ENCODE data around the gene SLC12A6.

DNA sequence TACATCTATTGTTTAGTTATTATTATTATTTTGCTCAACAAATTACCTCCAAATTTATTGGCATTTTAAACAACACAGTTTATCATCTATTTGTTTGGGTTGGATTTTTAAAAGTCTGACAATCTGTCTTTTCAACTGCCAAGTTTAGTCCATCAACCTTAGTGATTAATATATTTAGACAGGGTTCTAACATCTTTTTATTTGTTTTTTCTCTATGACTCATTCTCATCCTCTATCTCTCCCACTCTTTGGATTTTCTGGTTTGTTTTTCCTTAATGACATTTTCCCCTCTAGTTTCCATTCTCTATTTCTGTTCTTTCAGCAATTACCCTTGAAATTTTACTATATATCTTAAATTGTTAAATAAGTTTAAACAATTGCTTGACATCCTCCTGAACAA lies 70.8 kb downstream of the SLC12A6 start:
- TF ChIP-seq, protein P1, sequence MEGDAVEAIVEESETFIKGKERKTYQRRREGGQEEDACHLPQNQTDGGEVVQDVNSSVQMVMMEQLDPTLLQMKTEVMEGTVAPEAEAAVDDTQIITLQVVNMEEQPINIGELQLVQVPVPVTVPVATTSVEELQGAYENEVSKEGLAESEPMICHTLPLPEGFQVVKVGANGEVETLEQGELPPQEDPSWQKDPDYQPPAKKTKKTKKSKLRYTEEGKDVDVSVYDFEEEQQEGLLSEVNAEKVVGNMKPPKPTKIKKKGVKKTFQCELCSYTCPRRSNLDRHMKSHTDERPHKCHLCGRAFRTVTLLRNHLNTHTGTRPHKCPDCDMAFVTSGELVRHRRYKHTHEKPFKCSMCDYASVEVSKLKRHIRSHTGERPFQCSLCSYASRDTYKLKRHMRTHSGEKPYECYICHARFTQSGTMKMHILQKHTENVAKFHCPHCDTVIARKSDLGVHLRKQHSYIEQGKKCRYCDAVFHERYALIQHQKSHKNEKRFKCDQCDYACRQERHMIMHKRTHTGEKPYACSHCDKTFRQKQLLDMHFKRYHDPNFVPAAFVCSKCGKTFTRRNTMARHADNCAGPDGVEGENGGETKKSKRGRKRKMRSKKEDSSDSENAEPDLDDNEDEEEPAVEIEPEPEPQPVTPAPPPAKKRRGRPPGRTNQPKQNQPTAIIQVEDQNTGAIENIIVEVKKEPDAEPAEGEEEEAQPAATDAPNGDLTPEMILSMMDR (conservative IDR thresholded peaks at IDR 0.05), result no peak
- TF ChIP-seq ZFX (IDR thresholded peaks at IDR 0.05), result no peak

Measured in C4-2B (cell line).